Activated CD4-positive, alpha-beta memory T cell treated with anti-CD3 and anti-CD28 coated beads, Interleukin-2, amount 10 ng/mL, durations not matched to agents 7 days and 5 days (primary cell): ENCODE results near the gene HS3ST2. TPM values are rescaled to one million over a fixed set of nuclear protein-coding genes. Genes with fewer than 3 reads are reported as not detected.
"Not testable (repeated sequence)": the region's sequence is repeated elsewhere in the genome, so short reads cannot be mapped to it uniquely, and the experiment has no call there.

Experiments
- CTCF ChIA-PET: fragments of 350-600 bp; sonication (Branson Sonifier 250); formaldehyde crosslinking; loops from one replicate; lab custom pipeline; 2021; ENCODE audit warnings: antibody characterized with exemption, inconsistent platforms; lab: Charles Lee
- POLR2A ChIA-PET: fragments of 350-600 bp; sonication (Branson Sonifier 250); formaldehyde crosslinking; loops from one replicate; lab custom pipeline; 2021; ENCODE audit warnings: antibody characterized with exemption; lab: Charles Lee
- DNase-seq: peaks from one replicate; pipeline ENCODE4 v3.0.0-alpha.2; 2020
- H3K27ac Mint-ChIP-seq: one replicate; pipeline ENCODE4 v1.8.0; 2021; ENCODE audit warnings: mild to moderate bottlenecking, mixed read lengths
- H3K27me3 Mint-ChIP-seq: one replicate; pipeline ENCODE4 v1.8.0; 2021; ENCODE audit warnings: mixed read lengths
- H3K36me3 Mint-ChIP-seq: one replicate; pipeline ENCODE4 v1.8.0; 2021; ENCODE audit warnings: low read depth, mixed read lengths
- H3K4me1 Mint-ChIP-seq: one replicate; pipeline ENCODE4 v1.8.0; 2021; ENCODE audit warnings: mixed read lengths
- H3K4me3 Mint-ChIP-seq: one replicate; pipeline ENCODE4 v1.8.0; 2021; ENCODE audit warnings: mild to moderate bottlenecking, mixed read lengths
- H3K9me3 Mint-ChIP-seq: one replicate; pipeline ENCODE4 v1.8.0; 2021; ENCODE audit warnings: mixed read lengths
- total RNA-seq, 2 experiments: library from RNA; stranded (reverse); gene quantifications; one replicate each; pipeline ENCODE4 v1.2.3, GENCODE V29; 2021

Gene HS3ST2
- total RNA-seq, 2 experiments from 2014 or later, result not detected

DNA sequence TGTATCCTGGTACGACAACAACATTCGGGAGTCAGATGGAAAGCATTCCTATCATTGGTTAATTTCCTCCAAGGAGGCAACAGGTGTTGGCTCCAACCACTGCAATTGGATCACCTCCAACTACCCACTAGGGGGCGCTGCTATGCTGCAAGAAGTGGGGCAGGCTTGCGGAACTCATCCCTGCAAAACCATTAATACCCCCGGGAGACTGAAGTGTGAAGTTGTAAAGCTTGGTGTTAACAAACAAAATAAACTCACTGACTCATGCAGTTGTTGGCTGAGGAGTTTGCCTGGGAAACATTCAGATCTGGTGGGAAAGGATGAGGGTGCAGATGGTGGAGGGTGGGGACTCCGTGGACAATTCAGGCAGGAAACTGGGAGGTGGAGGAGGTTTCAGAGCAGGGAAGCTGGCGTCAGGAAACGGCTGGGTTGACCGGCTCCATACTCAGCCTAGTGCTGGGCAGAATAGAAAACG, 84.9 kb downstream of the HS3ST2 start:
- POLR2A ChIA-PET, result no interaction called here
- Mint-ChIP-seq H3K4me1 (no peaks in the 10 kb centered on the region), H3K27me3 (peaks cover 12% of the 10 kb centered on the region), H3K4me3 (no peak overlapping the region), H3K36me3 (no peaks in the 10 kb centered on the region), H3K9me3 (no peaks in the 10 kb centered on the region), H3K27ac (no peak overlapping the region)
- CTCF ChIA-PET, result interaction anchor here (0.9 to 1.5 kb wide), 5 partner anchors 9 to 538 kb away, joined by 3 to 6 read pairs (median 4); no protein-coding TSS in a partner anchor
- peak; percentile 64 for DNase-seq

DNA sequence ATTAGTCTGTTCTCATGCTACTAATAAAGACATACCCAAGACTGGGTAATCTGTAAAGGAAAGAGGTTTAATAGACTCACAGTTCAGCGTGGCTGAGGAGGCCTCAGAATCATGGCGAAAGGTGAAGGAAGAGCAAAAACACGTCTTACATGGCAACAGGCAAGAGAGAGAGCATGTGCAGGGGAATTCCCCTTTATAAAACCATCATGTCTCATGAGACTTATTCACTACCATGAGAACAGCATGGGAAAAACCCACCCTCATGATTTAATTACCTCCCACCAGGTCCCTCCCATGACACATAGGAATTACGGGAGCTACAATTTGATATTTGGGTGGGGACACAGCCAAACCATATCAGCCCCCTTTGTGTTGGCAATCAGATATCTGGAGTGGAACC, 85.6 kb downstream of the HS3ST2 start:
- POLR2A ChIA-PET, H3K4me3 Mint-ChIP-seq, DNase-seq, H3K9me3 Mint-ChIP-seq, H3K4me1 Mint-ChIP-seq, H3K36me3 Mint-ChIP-seq, H3K27ac Mint-ChIP-seq: not testable (repeated sequence)
- peaks cover 10% of the 10 kb centered on the region for H3K27me3 Mint-ChIP-seq
- CTCF ChIA-PET, result interaction anchor here (1.2 to 1.5 kb wide), 4 partner anchors 9 to 537 kb away, joined by 3 to 6 read pairs (median 4); no protein-coding TSS in a partner anchor

DNA sequence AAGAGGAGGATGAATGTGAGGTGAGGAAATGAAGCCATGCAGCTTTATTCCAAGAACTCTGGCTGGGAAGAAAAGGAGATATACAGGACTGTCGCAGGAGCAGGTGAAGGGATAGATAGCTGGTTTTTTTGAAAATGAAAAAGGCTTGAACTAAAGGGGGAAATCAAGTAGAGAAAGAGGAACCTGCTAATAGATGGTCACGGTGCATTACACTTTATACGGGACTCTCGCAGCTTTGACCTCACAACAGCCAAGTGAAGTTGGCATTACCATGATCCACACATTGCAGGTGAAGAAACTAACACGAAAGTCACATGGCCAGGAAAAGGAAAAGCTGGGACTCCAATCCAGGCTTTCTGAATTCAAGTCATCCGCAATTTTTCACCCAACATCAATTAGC, 86.9 kb downstream of the HS3ST2 start:
- H3K4me1 Mint-ChIP-seq, result no peaks in the 10 kb centered on the region
- POLR2A ChIA-PET, result no interaction called here
- H3K4me3 Mint-ChIP-seq, result no peak overlapping the region
- H3K27ac Mint-ChIP-seq, result no peak overlapping the region
- no peaks in the 10 kb centered on the region for H3K9me3 Mint-ChIP-seq
- H3K36me3 Mint-ChIP-seq, result no peaks in the 10 kb centered on the region
- H3K27me3 Mint-ChIP-seq, result peaks cover 10% of the 10 kb centered on the region
- CTCF ChIA-PET, result interaction anchor here (0.6 to 1.6 kb wide), 2 partner anchors 535 to 1715 kb away, joined by 3 to 4 read pairs; no protein-coding TSS in a partner anchor
- DNase-seq, result no peak

DNA sequence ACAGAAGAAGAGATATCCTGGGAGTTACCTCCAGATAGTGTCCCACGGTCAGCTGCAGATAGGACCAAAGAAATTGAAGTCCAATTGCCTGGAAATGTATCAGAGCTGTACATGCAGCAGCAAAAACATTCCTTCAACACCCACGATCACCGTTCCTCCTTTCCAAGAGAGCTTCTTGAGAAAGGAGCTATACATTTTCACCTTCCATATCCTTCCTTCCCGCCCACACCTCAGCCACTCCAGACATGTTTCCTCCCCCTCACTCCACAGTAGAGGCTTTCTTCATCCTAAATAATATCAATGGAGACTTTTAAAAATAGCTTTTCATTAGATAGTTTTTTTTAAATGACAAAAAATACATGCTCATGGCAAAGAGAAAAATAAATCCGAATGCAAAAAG, 87.6 kb downstream of the HS3ST2 start:
- Mint-ChIP-seq H3K27ac (no peak overlapping the region), H3K36me3 (no peaks in the 10 kb centered on the region), H3K4me1 (no peaks in the 10 kb centered on the region), H3K27me3 (peaks cover 7% of the 10 kb centered on the region), H3K4me3 (no peak overlapping the region), H3K9me3 (no peaks in the 10 kb centered on the region)
- ChIA-PET POLR2A (no interaction called here), CTCF (interaction anchor here (0.6 to 1.6 kb wide), 2 partner anchors 535 to 1715 kb away, joined by 3 to 4 read pairs; no protein-coding TSS in a partner anchor)
- no peak for DNase-seq

DNA sequence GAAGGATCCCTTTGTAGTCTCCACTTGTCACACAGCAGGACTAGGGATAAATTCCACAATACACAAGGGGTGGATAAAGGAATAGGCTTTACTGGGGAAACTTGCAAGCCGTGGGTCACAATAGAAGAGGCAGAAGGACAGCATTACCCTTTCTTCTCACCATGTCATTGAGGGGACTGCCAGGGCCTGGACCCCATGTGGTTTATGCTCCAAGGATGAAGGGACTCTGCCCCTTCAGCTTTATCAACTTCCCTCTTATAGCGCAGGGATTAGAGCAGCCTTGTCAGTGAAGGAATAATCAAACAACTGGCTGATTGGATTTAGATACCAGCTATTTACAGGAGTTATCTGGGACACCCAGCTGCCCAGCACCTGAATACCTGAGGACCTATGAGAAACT, 89.8 kb downstream of the HS3ST2 start:
- H3K4me1 Mint-ChIP-seq, result no peaks in the 10 kb centered on the region
- DNase-seq, result no peak
- CTCF ChIA-PET, result no interaction called here
- H3K9me3 Mint-ChIP-seq, result no peaks in the 10 kb centered on the region
- peaks cover 14% of the 10 kb centered on the region for H3K27me3 Mint-ChIP-seq
- no peak overlapping the region for H3K27ac Mint-ChIP-seq
- POLR2A ChIA-PET, result no interaction called here
- H3K4me3 Mint-ChIP-seq, result no peak overlapping the region
- H3K36me3 Mint-ChIP-seq, result no peaks in the 10 kb centered on the region

DNA sequence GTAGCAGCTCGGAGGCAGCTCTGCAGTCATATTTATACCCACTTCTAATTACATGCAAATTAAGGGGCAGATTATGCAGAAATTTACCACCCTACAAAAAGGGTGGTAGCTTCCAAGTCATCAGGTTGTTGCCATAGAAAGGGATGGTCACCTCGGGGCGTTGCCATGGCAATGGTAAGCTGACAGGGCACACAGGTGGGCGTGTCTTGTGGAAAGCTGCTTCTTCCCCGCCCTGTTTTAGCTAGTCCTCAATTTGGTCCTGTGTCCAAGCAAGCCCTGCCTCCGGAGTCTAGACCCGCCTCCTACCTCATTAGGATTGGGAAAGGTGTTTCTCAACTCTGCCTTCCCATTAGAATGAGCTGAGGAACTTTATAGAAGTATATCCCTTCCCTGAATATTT, 98.7 kb downstream of the HS3ST2 start:
- CTCF ChIA-PET, result interaction anchor here (0.6 kb wide), 1 partner anchor 14 kb away, joined by 3 read pairs; no protein-coding TSS in a partner anchor
- H3K36me3 Mint-ChIP-seq, result no peaks in the 10 kb centered on the region
- no peaks in the 10 kb centered on the region for H3K4me1 Mint-ChIP-seq
- peaks cover 4% of the 10 kb centered on the region for H3K27me3 Mint-ChIP-seq
- no peaks in the 10 kb centered on the region for H3K9me3 Mint-ChIP-seq
- H3K4me3 Mint-ChIP-seq, result no peak overlapping the region
- POLR2A ChIA-PET, result no interaction called here
- no peak for DNase-seq
- H3K27ac Mint-ChIP-seq, result no peak overlapping the region

DNA sequence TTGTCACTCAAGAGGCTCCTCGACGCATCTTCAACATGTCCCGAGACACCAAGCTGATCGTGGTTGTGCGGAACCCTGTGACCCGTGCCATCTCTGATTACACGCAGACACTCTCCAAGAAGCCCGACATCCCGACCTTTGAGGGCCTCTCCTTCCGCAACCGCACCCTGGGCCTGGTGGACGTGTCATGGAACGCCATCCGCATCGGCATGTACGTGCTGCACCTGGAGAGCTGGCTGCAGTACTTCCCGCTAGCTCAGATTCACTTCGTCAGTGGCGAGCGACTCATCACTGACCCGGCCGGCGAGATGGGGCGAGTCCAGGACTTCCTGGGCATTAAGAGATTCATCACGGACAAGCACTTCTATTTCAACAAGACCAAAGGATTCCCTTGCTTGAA, 101.0 kb downstream of the HS3ST2 start:
- Mint-ChIP-seq H3K4me1 (no peaks in the 10 kb centered on the region), H3K4me3 (no peak overlapping the region), H3K9me3 (no peaks in the 10 kb centered on the region), H3K27ac (no peak overlapping the region), H3K36me3 (no peaks in the 10 kb centered on the region), H3K27me3 (peaks cover 3% of the 10 kb centered on the region)
- CTCF ChIA-PET, result no interaction called here
- no peak for DNase-seq
- POLR2A ChIA-PET, result no interaction called here

DNA sequence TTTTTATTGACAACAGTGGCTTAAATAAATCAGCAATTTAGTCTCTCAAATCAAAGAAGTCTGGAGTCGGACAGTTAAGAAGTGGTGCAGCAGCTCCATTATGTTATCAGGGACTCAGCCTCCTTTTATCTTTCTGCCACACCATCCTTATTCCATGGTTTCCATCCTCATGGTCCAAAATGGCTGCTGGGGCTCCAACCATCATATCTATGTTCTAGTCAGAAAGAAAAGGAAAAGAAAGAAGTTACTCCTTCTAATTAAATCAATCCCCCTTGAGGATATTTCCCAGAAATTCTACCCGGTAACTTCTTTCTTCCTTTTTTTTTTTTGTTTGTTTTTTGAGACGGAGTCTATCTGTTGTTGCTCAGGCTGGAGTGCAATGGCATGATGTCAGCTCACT, 109.5 kb downstream of the HS3ST2 start:
- POLR2A ChIA-PET, result no interaction called here
- CTCF ChIA-PET, result no interaction called here
- no peak overlapping the region for H3K4me3 Mint-ChIP-seq
- H3K36me3 Mint-ChIP-seq, result no peaks in the 10 kb centered on the region
- no peaks in the 10 kb centered on the region for H3K4me1 Mint-ChIP-seq
- H3K9me3 Mint-ChIP-seq, result no peaks in the 10 kb centered on the region
- peaks cover 4% of the 10 kb centered on the region for H3K27me3 Mint-ChIP-seq
- H3K27ac Mint-ChIP-seq, result no peak overlapping the region
- no peak for DNase-seq

DNA sequence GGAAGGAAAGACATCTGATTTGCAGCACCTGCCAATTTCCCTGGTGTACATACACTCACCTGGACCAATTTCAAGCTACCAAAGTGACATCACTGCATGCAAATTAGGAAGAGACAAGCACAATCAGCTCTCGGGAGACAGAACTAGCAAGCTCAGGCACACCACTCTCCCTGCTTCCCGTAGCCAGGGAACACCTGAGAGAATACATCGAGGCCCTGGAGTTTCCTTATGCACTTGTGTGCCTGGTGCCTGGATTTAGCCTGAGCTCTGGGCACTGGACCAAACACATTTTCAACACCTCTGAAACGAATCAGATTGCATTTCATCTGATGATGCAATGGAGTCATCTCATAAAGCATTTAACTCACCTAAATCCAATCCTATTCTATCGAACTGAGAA, 110.5 kb downstream of the HS3ST2 start:
- no peaks in the 10 kb centered on the region for H3K4me1 Mint-ChIP-seq
- H3K27ac Mint-ChIP-seq, result no peak overlapping the region
- no peaks in the 10 kb centered on the region for H3K9me3 Mint-ChIP-seq
- POLR2A ChIA-PET, result no interaction called here
- no peak for DNase-seq
- H3K4me3 Mint-ChIP-seq, result no peak overlapping the region
- no peaks in the 10 kb centered on the region for H3K36me3 Mint-ChIP-seq
- peaks cover 6% of the 10 kb centered on the region for H3K27me3 Mint-ChIP-seq
- CTCF ChIA-PET, result no interaction called here

DNA sequence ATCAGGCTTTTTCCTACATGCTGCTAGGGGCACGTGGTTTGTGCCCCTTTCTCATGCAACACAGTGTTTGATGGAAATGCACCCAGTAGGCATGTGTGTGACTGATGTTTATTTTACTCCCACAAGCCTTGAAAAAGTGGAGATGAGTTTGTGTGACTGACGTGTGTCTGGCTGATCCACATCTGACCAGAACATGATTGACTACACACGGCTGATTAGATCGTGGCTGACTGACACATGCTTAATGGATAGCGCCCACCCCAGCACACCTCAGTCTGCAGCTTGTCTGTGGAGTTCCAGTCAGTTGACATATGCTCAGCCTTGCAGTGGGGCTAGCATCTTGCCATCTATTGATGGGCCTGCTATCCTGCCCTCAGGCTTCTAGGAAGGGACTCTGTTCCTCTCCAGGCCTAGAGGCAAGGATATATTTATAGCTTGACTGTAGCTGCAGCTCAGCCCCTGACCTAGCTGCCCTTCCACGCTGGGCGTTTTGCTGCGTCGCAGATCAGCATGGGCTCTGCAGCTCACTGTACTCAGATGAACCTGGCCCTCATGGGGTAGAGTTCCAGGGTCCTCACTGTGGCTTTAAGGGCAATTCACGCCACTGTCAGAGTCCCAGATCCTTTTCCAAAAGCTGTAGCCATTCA, 112.3 kb downstream of the HS3ST2 start:
- no peaks in the 10 kb centered on the region for H3K36me3 Mint-ChIP-seq
- no peaks in the 10 kb centered on the region for H3K9me3 Mint-ChIP-seq
- CTCF ChIA-PET, result no interaction called here
- no peaks in the 10 kb centered on the region for H3K4me1 Mint-ChIP-seq
- H3K27ac Mint-ChIP-seq, result no peak overlapping the region
- no peak overlapping the region for H3K4me3 Mint-ChIP-seq
- POLR2A ChIA-PET, result no interaction called here
- peaks cover 6% of the 10 kb centered on the region for H3K27me3 Mint-ChIP-seq
- DNase-seq, result no peak

DNA sequence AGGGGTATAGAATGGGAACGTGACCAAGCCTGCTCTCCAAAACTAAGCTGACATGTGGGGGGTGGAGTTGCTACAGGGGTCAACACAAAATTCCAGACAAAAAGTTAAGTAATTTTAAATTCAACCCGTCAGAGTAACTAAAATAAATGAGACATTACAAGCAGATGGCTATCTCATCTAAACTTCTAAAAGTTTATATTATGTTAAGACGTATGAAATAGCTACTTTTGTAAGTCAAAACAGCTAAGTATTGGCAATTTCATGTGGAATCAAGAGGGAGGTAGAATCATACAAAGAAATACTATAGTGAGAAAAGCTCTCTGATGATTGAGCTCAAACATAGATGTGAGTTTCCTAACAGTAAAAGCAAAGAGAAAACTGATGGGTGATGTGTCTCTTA, 113.3 kb downstream of the HS3ST2 start:
- peaks cover 6% of the 10 kb centered on the region for H3K27me3 Mint-ChIP-seq
- H3K4me3 Mint-ChIP-seq, result no peak overlapping the region
- POLR2A ChIA-PET, result no interaction called here
- DNase-seq, result no peak
- H3K4me1 Mint-ChIP-seq, result no peaks in the 10 kb centered on the region
- CTCF ChIA-PET, result no interaction called here
- no peaks in the 10 kb centered on the region for H3K36me3 Mint-ChIP-seq
- no peaks in the 10 kb centered on the region for H3K9me3 Mint-ChIP-seq
- H3K27ac Mint-ChIP-seq, result no peak overlapping the region

DNA sequence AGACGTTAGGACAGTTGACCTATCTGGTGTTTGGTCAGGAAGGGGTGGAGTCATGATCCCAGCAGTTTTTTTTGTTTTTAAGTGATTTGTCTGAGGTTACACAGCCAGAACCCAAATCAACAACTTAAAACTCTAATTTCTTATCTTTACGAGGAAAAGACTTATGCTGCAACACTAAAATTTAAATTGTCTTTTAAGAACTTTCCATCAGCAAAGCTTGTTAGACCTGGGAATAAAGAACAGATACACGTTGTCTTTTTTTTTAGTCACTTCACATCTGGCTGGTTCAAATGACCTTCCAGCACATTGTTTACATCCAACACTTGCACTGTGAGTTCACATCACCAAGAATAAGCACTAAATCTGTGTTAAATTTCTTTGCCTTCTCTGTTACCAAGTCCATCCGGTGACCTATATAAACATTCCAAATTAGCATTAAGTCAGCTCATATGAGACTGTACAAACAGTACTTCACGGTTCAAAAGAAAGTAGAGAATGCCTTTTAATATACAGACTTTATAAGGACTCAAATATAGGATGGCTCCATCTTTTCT, 115.0 kb downstream of the HS3ST2 start:
- POLR2A ChIA-PET, result no interaction called here
- CTCF ChIA-PET, result no interaction called here
- H3K36me3 Mint-ChIP-seq, result no peaks in the 10 kb centered on the region
- DNase-seq, result no peak
- no peaks in the 10 kb centered on the region for H3K9me3 Mint-ChIP-seq
- H3K27me3 Mint-ChIP-seq, result peaks cover 12% of the 10 kb centered on the region
- no peak overlapping the region for H3K4me3 Mint-ChIP-seq
- no peak overlapping the region for H3K27ac Mint-ChIP-seq
- H3K4me1 Mint-ChIP-seq, result no peaks in the 10 kb centered on the region

DNA sequence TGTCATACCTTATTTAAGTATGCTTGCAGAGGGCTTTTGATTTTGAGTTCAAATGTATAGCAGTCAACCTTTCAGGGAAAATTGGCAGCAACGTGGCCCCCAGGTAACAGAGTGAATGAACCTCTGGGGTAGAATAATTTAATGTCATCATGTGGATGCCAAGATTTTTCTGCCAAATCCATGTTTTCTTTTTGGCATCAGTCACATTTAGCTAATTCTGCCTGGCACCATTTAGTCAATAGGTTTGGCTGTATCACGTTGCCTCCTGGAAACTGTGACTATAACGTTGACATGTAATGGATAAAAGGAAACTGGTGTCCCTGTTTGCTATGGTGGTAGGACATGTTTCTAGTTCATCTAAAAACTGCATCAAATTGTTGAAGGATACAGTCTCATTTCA, 115.5 kb downstream of the HS3ST2 start:
- H3K4me3 Mint-ChIP-seq, result no peak overlapping the region
- H3K9me3 Mint-ChIP-seq, result no peaks in the 10 kb centered on the region
- H3K4me1 Mint-ChIP-seq, result no peaks in the 10 kb centered on the region
- peaks cover 12% of the 10 kb centered on the region for H3K27me3 Mint-ChIP-seq
- no peaks in the 10 kb centered on the region for H3K36me3 Mint-ChIP-seq
- POLR2A ChIA-PET, result no interaction called here
- CTCF ChIA-PET, result no interaction called here
- no peak overlapping the region for H3K27ac Mint-ChIP-seq
- no peak for DNase-seq
